GM18519 (cell line): ENCODE measurements around the gene FAM50B.

Source experiments
- ATAC-seq: cut with Tn5 transposase; IDR thresholded peaks from one replicate; pipeline ENCODE4 v1.9.1; 2021; ENCODE audit warnings: mild to moderate bottlenecking, moderate library complexity; ENCODE audit not compliant: unreplicated experiment, low FRiP score

Gene FAM50B

GRCh38 chr6:3870528-3870925, 21.4 kb downstream of the FAM50B start:
- ATAC-seq, result no peak

GRCh38 chr6:3871515-3871914, 22.3 kb downstream of the FAM50B start:
- no peak for ATAC-seq

GRCh38 chr6:3871939-3872338, 22.8 kb downstream of the FAM50B start:
- no peak for ATAC-seq

DNA sequence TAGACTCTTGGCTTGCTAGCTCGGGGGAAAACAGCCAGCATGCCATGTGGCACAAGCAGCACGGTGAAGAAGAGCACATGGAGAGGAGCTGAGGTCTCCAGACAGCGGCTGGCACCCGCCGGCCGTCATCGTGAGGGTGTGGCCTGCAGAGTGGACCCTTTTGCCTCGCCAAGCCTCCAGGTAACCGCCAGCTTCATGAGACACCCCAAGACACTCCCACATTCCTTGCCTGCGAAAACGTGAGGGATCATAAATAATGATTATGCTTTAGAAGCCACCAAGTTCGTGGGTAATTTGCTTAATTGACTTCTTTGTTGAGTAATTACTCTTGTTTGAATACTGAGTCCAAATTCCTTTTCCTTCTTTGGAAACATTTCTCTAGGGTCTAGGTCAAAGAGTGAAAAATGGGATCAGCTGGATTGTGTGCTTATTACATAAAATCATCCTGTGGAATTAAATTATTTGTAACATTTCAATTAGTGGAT, 23.2 kb downstream of the FAM50B start:
- no peak for ATAC-seq

DNA sequence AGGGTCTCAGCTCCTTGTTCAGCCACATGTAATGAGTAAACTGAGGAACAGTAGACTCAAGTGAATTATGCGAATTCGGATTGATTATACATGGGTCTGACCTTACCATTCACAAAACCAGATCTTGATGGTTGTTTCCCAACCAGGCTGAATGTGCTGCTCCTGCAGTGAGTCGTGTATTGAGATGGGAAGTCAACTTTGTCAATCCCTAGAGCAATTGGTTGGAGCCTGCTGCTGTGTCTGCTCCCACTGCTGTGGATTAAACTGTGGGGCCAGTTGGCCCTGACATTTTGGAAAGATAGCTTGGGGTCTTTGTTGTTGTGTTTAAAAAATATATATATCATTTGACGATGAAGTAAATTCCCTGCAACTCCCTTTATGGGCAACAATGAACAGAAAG, 23.9 kb downstream of the FAM50B start:
- ATAC-seq, result no peak

GRCh38 chr6:3874069-3874468, 24.9 kb downstream of the FAM50B start:
- ATAC-seq, result no peak

- no peak for ATAC-seq
Observed at GRCh38 chr6:3875486-3875885, 26.3 kb downstream of the FAM50B start.

DNA sequence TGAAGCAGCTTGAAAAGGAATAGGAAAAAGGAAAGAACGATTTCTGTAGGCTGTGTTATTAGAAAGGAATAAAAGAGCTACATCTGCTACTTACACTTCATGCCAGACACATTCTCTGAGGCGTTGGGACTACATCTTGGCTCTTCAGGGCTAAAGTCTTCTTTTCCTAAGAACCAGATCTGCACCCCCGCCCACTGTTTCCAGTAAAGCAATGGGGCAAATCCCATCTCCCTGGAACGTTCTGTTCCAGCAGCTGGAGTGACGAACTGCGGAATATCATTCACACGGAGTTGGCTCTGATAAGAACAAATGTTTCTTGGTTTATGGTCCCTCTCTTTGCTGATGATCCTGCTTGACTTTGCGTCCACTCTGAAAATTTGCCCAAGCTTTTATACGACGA, 26.9 kb downstream of the FAM50B start:
- ATAC-seq, result no peak

- no peak for ATAC-seq
Observed at GRCh38 chr6:3876866-3877265, 27.7 kb downstream of the FAM50B start.

- ATAC-seq, result no peak
Observed at GRCh38 chr6:3878048-3878666, 29.0 kb downstream of the FAM50B start.

- no peak for ATAC-seq
Observed at GRCh38 chr6:3879194-3879952, 30.2 kb downstream of the FAM50B start.

GRCh38 chr6:3881711-3882421, 32.7 kb downstream of the FAM50B start:
- no peak for ATAC-seq

DNA sequence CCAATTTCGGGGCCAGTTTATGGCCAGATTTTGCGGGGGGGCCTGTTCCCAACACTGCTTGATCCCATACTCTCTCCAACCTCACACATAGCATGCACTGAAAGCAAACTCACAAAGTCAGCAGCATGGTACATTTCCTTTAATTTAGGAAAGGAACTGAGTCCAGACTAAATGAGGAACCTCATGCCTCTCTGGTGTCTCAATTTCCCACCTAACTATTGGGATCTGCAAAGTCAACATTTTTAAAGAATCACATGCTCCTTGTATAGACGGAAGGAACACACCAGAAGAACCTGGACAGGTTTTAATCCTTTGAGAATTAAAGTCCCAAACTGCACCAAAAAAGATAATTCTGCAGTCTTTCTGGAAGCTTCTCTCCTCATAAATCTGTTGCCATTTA, 33.3 kb downstream of the FAM50B start:
- ATAC-seq, result no peak

DNA sequence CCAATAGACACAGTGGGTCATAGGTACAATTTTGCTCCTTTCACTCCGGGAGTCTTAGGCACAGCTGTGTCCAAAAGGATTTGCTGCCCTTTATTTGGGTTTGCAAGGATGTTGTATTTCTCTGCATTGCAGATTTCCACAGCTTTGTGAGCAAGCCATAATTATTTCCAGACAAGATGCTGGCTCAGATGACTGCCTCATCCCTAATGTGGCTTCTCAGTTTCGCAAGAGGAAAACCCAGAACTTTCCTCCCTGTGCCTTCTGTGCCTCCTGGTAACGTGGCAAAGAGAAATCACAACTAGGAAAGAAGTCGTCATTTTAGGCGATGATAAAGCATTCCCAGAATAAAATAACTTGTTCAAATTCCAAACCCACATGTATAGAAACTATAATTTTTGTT, 33.7 kb downstream of the FAM50B start:
- no peak for ATAC-seq

DNA sequence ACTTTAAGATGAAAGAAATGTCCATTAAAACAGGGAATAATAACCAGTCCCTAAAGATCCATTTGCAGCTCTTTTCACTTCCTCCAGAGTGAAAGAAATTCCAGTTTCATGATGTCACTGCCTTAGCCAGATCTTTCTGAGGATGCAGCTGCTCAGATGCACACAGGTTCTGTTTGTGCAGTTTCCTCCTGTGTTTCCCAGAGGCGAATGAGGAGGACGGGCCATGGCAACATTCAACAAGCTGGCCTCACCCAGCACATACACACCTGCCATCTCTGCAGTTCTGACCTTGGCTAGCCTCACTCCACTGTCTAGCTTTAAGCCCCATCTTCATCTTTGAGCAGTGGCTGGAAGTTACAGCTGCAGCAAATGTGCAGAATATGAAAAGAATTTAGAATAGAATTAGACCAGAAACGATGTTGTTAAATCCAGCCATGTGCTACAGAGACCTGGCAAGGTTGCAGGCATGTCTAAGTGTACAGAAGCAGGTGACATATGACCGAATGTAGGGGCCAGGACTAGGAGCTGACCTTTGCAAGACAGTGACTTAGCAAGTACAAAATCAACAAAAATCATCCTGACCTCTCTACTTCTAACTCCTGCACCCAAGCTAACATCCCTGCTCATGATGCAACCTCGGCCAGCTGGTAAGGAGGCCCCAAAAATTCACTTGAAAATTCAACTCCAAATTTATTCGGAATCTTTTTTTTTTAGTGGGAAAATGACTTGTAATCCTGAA, 35.0 kb downstream of the FAM50B start:
- no peak for ATAC-seq

- no peak for ATAC-seq
Observed at GRCh38 chr6:3885262-3886036, 36.3 kb downstream of the FAM50B start.

- ATAC-seq, result no peak
Observed at GRCh38 chr6:3887150-3887700, 38.1 kb downstream of the FAM50B start.

GRCh38 chr6:3888153-3888957, 39.2 kb downstream of the FAM50B start:
- no peak for ATAC-seq

DNA sequence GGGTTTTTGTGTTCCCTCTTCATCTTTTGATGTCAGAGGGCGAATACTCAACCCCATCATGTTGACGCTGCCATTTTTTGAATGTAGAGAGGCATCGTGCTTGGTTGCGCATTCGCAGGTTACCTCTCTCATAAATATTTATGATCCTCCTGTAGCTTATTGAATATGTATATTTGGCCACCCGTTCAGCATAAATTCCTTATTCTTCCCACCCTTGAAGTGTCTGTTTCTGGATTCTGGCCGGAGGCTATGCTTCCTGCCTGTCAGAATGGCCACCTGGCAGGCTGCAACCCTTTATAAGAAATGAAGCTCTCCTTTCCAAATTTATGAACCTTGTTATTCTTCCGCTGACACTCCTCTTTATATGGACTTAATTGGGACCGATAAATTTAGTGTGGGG, 40.9 kb downstream of the FAM50B start:
- no peak for ATAC-seq
